Activated naive CD8-positive, alpha-beta T cell treated with anti-CD3 and anti-CD28 coated beads for 36 hours (primary cell): ENCODE data around the gene TNFRSF1A. TPM values are rescaled to one million over a fixed set of nuclear protein-coding genes. Genes with fewer than 3 reads are reported as not detected.
"Not testable (repeated sequence)": the region's sequence is repeated elsewhere in the genome, so short reads cannot be mapped to it uniquely, and the experiment has no call there.

Experiments used
- DNase-seq: peaks from one replicate; pipeline ENCODE4 v3.0.0; 2021
- H3K27ac Mint-ChIP-seq: one replicate; pipeline ENCODE4 v1.8.0; 2022; ENCODE audit warnings: mild to moderate bottlenecking, moderate library complexity, mixed read lengths
- H3K27me3 Mint-ChIP-seq: one replicate; pipeline ENCODE4 v1.8.0; 2022; ENCODE audit warnings: mild to moderate bottlenecking, mixed read lengths
- H3K36me3 Mint-ChIP-seq: one replicate; pipeline ENCODE4 v1.8.0; 2021; ENCODE audit warnings: mild to moderate bottlenecking, mixed read lengths
- H3K4me1 Mint-ChIP-seq: one replicate; pipeline ENCODE4 v1.8.0; 2021; ENCODE audit warnings: mixed read lengths
- H3K4me3 Mint-ChIP-seq: one replicate; pipeline ENCODE4 v1.8.0; 2022; ENCODE audit warnings: mild to moderate bottlenecking, moderate library complexity, mixed read lengths
- H3K9me3 Mint-ChIP-seq: one replicate; pipeline ENCODE4 v1.8.0; 2022; ENCODE audit warnings: mixed read lengths
- total RNA-seq, 2 experiments: library from RNA; stranded (reverse); gene quantifications; one replicate each; pipeline ENCODE4 v1.2.3, GENCODE V29; 2021

Gene TNFRSF1A
- total RNA-seq, 2 experiments from 2014 or later = 44.8 to 49.1 TPM

DNA sequence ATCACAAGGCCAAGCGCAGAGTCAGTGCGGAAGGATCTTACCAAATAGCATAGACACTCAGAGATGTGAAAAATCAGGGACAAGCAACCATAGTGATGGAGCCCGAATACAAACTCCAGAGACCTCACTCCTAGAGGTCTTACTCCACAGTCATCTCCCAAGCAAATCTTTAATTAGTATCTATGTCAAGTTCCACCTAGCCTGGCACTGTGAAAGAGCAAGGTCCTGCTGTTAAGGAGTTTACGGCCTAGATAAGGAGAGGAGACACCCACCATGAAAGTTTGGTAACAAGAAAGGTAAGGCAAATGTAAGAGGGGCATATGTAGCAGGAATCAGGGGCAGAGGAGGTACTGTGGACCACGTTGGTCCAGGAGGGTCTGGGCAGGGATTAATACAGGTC, 38.8 kb downstream of the TNFRSF1A start:
- no peak overlapping the region for H3K27ac Mint-ChIP-seq
- no peak overlapping the region for H3K4me3 Mint-ChIP-seq
- no peaks in the 10 kb centered on the region for H3K36me3 Mint-ChIP-seq
- H3K9me3 Mint-ChIP-seq = no peaks in the 10 kb centered on the region
- H3K27me3 Mint-ChIP-seq = no peaks in the 10 kb centered on the region
- no peak for DNase-seq
- no peaks in the 10 kb centered on the region for H3K4me1 Mint-ChIP-seq

DNA sequence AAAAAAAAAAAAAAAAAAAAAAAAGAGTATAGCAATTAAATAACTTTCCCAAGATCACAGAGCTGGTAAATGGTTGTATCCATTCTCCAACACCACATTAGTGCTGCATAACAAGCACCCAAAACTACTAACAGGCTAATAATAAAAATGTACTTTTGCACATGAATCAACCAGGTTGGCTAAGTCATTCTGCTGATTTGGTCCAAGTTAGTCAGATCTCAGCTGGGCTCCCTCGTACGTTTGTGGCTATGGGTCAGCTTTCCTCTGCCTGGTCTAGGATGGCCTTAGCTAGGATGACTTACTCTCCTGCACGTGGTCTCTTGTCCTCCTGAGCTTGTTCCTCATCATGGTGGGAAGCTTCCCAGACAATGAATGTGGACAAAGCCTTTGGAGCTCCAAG, 39.3 kb downstream of the TNFRSF1A start:
- Mint-ChIP-seq H3K4me3 (no peak overlapping the region), H3K27me3 (no peaks in the 10 kb centered on the region), H3K9me3 (no peaks in the 10 kb centered on the region), H3K36me3 (no peaks in the 10 kb centered on the region), H3K4me1 (no peaks in the 10 kb centered on the region), H3K27ac (no peak overlapping the region)
- no peak for DNase-seq

DNA sequence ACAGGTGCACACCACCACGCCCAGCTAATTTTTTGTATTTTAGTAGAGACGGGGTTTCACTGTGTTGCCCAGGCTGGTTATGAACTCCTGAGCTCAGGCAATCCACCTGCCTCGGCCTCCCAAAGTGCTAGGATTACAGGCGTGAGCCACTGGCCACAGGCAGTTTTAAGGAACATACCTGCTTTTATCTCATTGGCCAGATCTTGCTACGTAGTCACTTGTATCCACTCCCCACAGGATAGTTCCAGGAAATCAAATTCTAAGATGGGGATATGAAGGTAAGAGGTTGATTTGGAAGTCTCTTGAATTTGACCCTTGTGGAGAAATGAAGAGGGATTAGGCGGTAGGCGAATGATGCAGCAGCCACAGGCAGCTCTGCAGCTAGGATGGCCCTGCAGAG, 40.2 kb downstream of the TNFRSF1A start:
- Mint-ChIP-seq H3K4me1 (no peaks in the 10 kb centered on the region), H3K9me3 (no peaks in the 10 kb centered on the region), H3K27ac (no peak overlapping the region), H3K27me3 (no peaks in the 10 kb centered on the region), H3K36me3 (no peaks in the 10 kb centered on the region), H3K4me3 (no peak overlapping the region)
- DNase-seq = no peak

DNA sequence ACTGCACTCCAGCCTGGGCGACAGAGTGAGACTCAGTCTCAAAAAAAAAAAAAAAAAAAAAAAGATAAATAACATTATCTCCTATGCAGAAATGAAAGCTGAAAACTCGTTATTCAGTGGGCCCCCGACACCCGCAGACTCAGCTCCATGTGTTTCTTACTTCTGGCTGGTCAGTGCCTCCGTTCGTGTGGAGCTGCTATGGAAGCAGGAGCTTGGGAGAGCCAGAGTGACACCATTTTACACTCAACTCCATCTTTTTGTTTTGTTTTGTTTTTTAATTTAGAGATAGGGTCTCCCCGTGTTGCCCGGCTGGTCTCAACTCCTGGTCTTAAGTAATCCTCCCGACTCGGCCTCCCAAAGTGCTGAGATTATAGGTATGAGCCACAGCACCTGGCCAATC, 44.7 kb downstream of the TNFRSF1A start:
- Mint-ChIP-seq H3K27me3 (peaks cover 4% of the 10 kb centered on the region), H3K4me3 (no peak overlapping the region), H3K9me3 (no peaks in the 10 kb centered on the region), H3K27ac (no peak overlapping the region), H3K4me1 (no peaks in the 10 kb centered on the region), H3K36me3 (no peaks in the 10 kb centered on the region)
- no peak for DNase-seq

DNA sequence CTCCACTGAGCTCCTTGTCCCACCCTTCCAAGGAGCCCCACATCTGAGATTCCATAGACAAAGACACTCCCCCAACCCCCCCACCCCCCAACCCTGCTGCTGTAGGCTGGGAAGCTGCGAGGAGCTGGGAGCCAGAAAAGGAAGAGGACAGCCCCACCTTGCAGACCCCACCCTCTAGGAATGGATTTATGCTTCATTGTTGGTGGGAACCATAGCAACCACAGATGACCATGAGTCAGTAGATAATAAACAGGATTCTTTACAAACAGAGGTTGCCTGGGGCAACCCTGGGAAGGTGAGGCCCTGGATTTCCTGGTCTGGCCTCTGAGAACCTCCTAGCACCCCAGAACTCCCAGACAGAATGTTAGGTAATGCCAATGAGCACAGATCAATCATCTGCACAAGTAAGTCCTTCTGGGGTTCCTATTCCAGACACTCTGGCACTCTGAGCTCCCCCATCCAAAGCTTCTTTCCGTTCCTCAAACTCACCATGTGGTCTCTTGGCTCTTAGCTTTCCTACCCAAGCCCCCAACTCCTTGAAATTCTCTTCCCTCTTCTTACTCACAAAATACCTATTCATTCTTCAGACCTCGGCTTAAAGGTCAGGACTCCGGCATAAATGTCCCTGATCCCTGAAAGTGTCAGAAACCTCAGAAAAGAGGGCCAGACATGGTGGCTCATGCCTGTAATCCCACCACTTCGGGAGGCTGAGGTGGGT, 46.6 kb downstream of the TNFRSF1A start:
- DNase-seq = no peak
- H3K27ac Mint-ChIP-seq = no peak overlapping the region
- H3K27me3 Mint-ChIP-seq = peaks cover 4% of the 10 kb centered on the region
- H3K36me3 Mint-ChIP-seq = no peaks in the 10 kb centered on the region
- no peaks in the 10 kb centered on the region for H3K4me1 Mint-ChIP-seq
- no peak overlapping the region for H3K4me3 Mint-ChIP-seq
- no peaks in the 10 kb centered on the region for H3K9me3 Mint-ChIP-seq

DNA sequence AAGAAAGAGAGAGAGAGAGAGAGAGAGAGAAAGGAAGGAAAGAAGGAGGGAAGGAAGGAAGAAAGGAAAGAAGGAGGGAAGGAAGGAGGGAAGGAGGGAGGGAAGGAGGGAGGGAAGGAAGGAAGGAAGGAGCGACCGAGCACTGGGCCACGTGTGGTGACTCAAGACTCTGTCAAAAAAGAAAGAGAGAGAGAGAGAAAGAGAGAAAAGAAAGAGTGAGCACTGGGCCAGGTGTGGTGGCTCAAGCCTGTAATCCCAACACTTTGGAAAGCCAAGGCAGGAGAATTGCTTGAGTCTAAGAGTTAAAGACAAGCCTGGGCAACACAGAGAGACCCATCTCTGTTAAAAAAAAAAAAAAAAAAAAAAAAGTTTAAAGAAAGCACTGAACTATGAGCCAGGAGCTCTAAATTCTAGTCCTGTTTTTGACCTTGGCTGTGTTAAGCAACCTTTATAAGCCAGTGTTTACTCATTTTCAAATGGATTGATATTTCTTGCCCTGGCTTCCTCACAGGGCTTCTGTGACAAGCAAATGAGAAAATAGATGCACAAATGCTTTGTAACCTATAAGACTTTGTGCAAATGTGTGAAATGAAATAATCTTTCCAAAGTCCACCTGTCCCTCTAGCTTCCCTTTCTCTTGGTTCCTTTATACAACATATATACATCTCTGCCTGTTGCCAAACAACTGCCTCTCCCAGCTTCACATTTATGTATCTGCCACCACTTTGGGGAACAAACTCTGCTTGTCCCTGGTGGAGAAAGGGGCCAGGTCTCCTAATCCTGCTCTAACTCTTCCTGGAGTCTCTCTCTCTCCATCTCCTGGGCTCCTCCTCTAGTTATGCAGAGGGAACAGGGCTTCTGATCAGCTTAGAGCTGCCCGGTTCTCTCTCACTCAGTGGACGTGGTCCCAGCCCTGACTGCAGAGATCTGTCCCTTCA, 47.5 kb downstream of the TNFRSF1A start:
- Mint-ChIP-seq H3K4me1 (no peaks in the 10 kb centered on the region), H3K27ac (no peak overlapping the region), H3K27me3 (peaks cover 4% of the 10 kb centered on the region), H3K36me3 (no peaks in the 10 kb centered on the region), H3K9me3 (no peaks in the 10 kb centered on the region), H3K4me3 (no peak overlapping the region)
- DNase-seq = no peak

DNA sequence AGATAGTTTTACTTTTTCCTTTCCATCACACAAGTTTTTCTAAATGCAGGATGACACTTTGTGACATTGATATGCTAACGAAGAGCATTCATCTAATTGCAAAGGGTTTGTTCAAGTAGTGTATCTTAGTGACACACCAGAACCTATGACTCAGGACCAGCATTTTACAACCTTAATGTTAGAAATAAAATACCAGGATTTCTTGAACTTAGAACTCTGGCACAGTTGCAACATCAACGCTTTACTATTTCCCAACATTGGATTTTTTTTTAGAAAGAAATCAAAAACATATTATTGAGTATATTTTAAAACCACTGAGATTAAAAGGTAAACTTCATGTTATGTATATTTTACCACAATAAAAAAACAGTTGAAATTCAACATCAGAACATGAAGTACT, 49.3 kb downstream of the TNFRSF1A start:
- Mint-ChIP-seq H3K9me3 (no peaks in the 10 kb centered on the region), H3K36me3 (no peaks in the 10 kb centered on the region), H3K27me3 (peaks cover 4% of the 10 kb centered on the region), H3K27ac (no peak overlapping the region), H3K4me1 (no peaks in the 10 kb centered on the region), H3K4me3 (no peak overlapping the region)
- DNase-seq = no peak

DNA sequence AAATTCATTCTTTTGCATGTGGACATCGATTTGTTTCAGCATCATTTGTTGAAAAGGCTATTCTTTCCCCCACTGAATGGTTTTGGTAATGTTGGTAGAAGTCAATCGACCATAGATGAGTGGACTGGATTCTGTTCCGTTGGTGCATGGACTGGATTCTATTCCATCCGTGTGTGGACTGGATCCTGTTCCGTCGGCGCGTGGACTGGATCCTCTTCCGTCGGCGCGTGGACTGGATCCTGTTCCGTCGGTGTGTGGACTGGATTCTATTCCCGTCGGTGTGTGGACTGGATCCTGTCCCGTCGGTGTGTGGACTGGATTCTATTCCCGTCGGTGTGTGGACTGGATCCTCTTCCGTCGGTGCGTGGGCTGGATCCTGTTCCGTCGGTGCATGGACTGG, 52.0 kb downstream of the TNFRSF1A start:
- H3K27ac Mint-ChIP-seq, H3K27me3 Mint-ChIP-seq, H3K4me1 Mint-ChIP-seq, DNase-seq, H3K4me3 Mint-ChIP-seq, H3K9me3 Mint-ChIP-seq, H3K36me3 Mint-ChIP-seq: not testable (repeated sequence)

DNA sequence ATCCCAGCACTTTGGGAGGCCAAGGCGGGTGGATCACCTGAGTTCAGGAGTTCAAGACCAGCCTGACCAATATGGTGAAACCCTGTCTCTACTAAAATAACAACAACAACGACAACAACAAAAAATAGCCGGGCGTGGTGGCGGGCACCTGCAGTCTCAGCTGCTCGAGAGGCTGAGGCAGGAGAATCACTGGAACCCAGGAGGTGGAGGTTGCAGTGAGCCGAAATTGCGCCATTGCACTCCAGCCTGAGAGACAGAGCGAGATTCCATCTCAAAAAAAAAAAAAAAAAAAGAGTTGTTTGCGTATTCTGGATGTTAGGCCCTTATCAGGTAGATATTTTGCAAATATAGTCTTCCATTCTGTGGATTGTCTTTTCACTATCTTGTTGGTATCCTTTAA, 52.8 kb downstream of the TNFRSF1A start:
- H3K9me3 Mint-ChIP-seq, H3K4me1 Mint-ChIP-seq, H3K27me3 Mint-ChIP-seq, H3K36me3 Mint-ChIP-seq, H3K27ac Mint-ChIP-seq, DNase-seq, H3K4me3 Mint-ChIP-seq: not testable (repeated sequence)

DNA sequence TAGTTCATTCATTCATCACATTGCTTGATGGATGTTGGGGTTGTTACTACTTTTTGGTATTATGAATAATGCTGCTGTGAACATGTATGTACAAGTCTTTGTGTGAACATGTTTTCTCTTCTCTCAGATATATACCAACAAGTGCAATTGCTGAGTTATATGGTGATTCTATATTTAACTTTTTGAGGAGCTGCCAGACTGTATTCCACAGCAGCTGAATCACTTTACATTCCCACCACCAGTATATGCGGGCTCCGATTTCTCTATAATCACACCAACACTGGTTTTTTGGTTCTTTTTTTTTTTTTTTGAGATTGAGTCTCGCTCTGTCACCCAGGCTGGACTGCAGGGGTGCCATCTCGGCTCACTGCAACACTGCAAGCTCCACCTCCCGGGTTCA, 53.6 kb downstream of the TNFRSF1A start:
- Mint-ChIP-seq H3K9me3 (no peaks in the 10 kb centered on the region), H3K27ac (no peak overlapping the region), H3K36me3 (no peaks in the 10 kb centered on the region), H3K4me3 (no peak overlapping the region), H3K4me1 (peaks cover 4% of the 10 kb centered on the region), H3K27me3 (no peaks in the 10 kb centered on the region)
- DNase-seq = no peak

DNA sequence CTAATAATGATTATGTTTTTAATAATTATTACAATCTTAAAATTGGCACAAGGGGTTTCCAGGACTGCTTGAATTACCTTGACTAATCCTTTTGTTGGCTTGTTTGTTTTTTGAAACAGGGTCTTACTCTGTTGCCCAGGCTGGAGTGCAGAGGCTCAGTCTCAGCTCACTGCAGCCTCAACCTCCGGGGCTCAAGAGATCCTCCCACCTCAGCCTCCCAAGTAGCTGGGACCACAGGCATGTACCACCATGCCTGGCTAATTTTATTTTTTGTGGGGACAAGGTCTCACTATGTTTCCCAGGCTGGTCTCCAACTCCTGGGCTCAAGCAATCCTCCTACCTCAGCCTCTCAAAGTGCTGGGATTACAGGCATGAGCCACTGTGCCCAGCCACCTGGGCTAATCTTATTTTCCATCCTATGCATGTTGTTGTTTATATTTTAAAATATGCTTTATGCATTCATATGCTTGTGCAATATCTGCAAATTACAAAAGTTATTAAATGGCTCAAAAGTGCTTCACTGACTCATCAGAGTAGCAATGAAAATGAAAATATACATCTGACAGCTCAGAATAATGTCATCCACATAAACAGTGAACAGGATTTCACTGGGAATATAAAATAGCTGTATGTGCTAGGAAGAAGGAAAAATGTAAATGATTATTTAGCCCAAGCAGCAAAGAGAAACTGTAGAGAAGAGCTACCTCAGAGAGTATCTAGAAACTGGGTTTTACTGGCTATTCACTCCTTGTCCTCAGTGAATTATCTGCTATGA, 56.2 kb downstream of the TNFRSF1A start:
- Mint-ChIP-seq H3K27me3 (peaks cover 13% of the 10 kb centered on the region), H3K4me1 (peaks cover 4% of the 10 kb centered on the region), H3K4me3 (no peak overlapping the region), H3K27ac (no peak overlapping the region), H3K36me3 (no peaks in the 10 kb centered on the region), H3K9me3 (no peaks in the 10 kb centered on the region)
- no peak for DNase-seq

DNA sequence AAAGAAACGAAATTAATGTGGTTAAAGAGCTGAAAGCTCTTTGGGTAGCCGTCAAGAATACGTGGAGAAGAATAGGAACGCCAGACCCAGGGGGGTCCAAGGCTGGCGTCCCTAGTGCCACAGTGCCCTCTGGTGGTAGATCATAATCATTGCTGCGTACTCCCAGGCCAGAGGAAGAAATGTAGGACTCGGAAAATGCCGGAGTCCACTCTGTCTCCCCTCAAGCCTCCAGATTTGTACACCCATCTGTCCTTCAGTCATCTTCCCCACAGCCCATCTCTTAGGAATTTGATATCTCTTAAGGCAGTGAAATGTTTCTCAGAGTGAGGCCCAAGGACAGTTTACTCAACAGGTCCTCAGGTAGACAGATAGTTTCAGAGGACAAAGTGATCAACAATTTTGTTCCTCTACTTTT, 56.8 kb downstream of the TNFRSF1A start:
- Mint-ChIP-seq H3K4me3 (no peak overlapping the region), H3K27ac (no peak overlapping the region), H3K36me3 (no peaks in the 10 kb centered on the region), H3K27me3 (peaks cover 19% of the 10 kb centered on the region), H3K4me1 (peaks cover 4% of the 10 kb centered on the region), H3K9me3 (no peaks in the 10 kb centered on the region)
- peak; percentile 60 for DNase-seq

DNA sequence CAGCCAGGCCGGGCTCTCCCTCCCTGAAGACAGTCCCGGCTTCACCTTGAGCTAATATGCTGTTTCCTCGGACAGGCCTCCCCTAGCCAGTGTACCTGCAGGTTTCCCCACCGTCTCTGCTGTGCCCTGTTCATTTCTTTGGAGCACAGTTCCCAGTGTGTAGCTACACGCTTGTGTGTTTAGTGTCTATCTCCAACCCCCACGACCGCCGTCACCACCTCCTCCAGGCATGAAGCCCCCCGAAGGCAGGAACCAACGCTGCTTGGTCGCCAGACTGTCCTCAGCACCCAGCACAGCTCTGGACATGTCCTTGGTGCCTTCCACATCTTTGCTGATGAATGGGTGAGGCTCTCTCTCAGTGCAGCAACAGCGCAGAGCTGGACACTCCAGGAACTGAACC, 57.6 kb downstream of the TNFRSF1A start:
- H3K27ac Mint-ChIP-seq = no peak overlapping the region
- no peak overlapping the region for H3K4me3 Mint-ChIP-seq
- H3K9me3 Mint-ChIP-seq = no peaks in the 10 kb centered on the region
- H3K36me3 Mint-ChIP-seq = no peaks in the 10 kb centered on the region
- H3K27me3 Mint-ChIP-seq = peaks cover 26% of the 10 kb centered on the region
- peaks cover 4% of the 10 kb centered on the region for H3K4me1 Mint-ChIP-seq
- no peak for DNase-seq

DNA sequence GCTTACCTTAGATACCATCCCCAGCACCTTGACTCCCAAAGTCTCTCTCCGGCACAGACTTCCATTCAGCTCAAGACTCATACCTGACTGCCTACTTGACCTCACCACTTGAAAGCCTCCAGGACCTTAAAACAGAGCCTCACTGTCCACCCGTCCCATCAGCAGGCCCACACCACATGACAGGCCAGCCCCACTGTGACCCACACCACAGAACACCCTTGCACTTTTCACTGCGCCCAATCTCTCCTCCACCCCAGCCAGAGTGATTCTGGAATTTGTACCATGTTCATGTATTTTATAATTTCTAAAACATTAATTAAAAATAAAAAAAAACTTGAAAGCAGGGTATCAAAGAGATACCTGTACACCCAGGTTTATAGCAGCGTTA, 59.4 kb downstream of the TNFRSF1A start:
- H3K27ac Mint-ChIP-seq = no peak overlapping the region
- H3K4me1 Mint-ChIP-seq = peaks cover 8% of the 10 kb centered on the region
- H3K4me3 Mint-ChIP-seq = no peak overlapping the region
- H3K36me3 Mint-ChIP-seq = no peaks in the 10 kb centered on the region
- no peaks in the 10 kb centered on the region for H3K9me3 Mint-ChIP-seq
- no peak for DNase-seq
- peaks cover 27% of the 10 kb centered on the region for H3K27me3 Mint-ChIP-seq

DNA sequence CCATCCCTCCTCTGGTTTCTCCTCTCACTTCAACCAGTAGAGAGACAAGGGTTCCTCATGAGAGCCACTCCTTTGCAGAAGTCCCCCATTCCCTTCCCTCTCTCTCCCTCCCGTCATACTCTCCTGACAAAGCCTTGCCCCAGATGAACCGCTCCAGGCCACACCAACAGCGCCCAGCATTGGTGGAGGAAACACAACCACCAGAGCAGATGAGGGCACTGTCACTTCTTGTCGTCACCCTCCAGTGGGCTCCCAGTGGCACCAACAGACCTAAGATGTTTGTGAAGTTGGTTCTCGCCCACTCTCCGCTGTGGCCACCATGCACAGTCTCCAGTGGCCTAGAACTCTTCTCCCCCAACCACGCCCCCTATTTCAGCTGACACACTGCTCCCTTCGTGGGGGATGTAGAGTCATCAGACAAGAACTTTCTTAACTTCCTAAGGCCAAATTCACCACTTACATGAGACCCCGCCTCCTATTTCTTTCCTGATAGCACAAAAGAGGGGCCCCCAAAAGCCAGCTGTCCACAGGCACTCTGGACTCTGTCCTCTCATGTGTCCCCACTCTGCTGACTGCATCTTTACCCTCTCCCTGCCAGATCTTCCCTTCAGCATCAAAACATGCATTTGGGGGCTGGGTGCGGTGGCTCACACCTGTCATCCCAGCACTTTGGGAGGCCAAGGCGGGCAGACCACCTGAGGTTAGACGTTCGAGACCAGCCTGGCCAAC, 60.6 kb downstream of the TNFRSF1A start:
- peaks cover 8% of the 10 kb centered on the region for H3K4me1 Mint-ChIP-seq
- H3K4me3 Mint-ChIP-seq = no peak overlapping the region
- no peaks in the 10 kb centered on the region for H3K9me3 Mint-ChIP-seq
- H3K36me3 Mint-ChIP-seq = no peaks in the 10 kb centered on the region
- H3K27ac Mint-ChIP-seq = no peak overlapping the region
- DNase-seq = no peak
- H3K27me3 Mint-ChIP-seq = peaks cover 37% of the 10 kb centered on the region
